Measurements from ENCODE around the gene EDC4. TPM values are rescaled to one million over a fixed set of nuclear protein-coding genes. Genes with fewer than 3 reads are reported as not detected.

EDC4 gene
- total and polyA plus RNA-seq, 10 donors = 27.6 to 71.3 (median 59.4) TPM

GRCh38 chr16:67879936-67880335 lies 7.1 kb downstream of the EDC4 start:
- TF ChIP-seq POLR2AphosphoS5 (IDR thresholded peaks at IDR 0.05) = peak in 1 of 3 donors; percentile 31
- TF ChIP-seq CTCF (IDR thresholded peaks at IDR 0.05 in 8 of 11, conservative IDR thresholded peaks at IDR 0.05 in 3 of 11) = no peak
- no peak for TF ChIP-seq POLR2A (IDR thresholded peaks at IDR 0.05)
- Histone ChIP-seq H3K4me1 (peaks cover 8 to 35% (median 20%) of the 10 kb centered on the region in 6 donors), H3K36me3 (peaks cover 7 to 96% (median 87%) of the 10 kb centered on the region in 6 donors), H3K4me3 (no peak overlapping the region), H3K27me3 (replicated peaks in 1 of 7) (no peaks in the 10 kb centered on the region), H3K9me3 (no peaks in the 10 kb centered on the region), H3K27ac (no peak overlapping the region)
- 85 to 95% (median 90%) methylated on average over 3 to 5 of the region's 5 CpGs for WGBS, 5 donors
- intact Hi-C loops (cut with DNase I; ENCODE audit: low total_unique reads) = no loop called here
- no peak for DNase-seq

DNA sequence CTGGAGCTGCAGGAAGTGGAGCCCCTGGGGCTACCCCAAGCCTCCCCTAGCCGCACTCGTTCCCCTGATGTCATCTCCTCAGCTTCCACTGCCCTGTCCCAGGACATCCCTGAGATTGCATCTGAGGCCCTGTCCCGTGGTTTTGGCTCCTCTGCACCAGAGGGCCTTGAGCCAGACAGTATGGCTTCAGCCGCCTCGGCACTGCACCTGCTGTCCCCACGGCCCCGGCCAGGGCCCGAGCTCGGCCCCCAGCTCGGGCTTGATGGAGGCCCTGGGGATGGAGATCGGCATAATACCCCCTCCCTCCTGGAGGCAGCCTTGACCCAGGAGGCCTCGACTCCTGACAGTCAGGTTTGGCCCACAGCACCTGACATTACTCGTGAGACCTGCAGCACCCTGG lies 7.7 kb downstream of the EDC4 start:
- Histone ChIP-seq H3K27ac (no peak overlapping the region), H3K36me3 (peaks cover 7 to 100% (median 94%) of the 10 kb centered on the region in 6 donors), H3K9me3 (no peaks in the 10 kb centered on the region), H3K4me1 (peaks cover 3 to 28% (median 14%) of the 10 kb centered on the region in 6 donors), H3K27me3 (replicated peaks in 1 of 7) (no peaks in the 10 kb centered on the region), H3K4me3 (no peak overlapping the region)
- TF ChIP-seq CTCF (IDR thresholded peaks at IDR 0.05 in 8 of 11, conservative IDR thresholded peaks at IDR 0.05 in 3 of 11) (no peak), POLR2AphosphoS5 (IDR thresholded peaks at IDR 0.05) (no peak), POLR2A (IDR thresholded peaks at IDR 0.05) (no peak)
- DNase-seq = no peak
- 93 to 96% (median 94%) methylated on average over 13 of the region's 13 CpGs for WGBS, 5 donors
- intact Hi-C loops (cut with DNase I; ENCODE audit: low total_unique reads) = no loop called here

- Histone ChIP-seq H3K4me3 (no peak overlapping the region), H3K27ac (peak overlapping the region in 1 of 8 donors; percentile 27), H3K27me3 (replicated peaks in 1 of 7) (no peaks in the 10 kb centered on the region), H3K36me3 (peaks cover 7 to 100% (median 97%) of the 10 kb centered on the region in 6 donors), H3K4me1 (peaks cover 0 to 17% (median 4%) of the 10 kb centered on the region in 6 donors), H3K9me3 (no peaks in the 10 kb centered on the region)
- TF ChIP-seq POLR2A (IDR thresholded peaks at IDR 0.05) (no peak), POLR2AphosphoS5 (IDR thresholded peaks at IDR 0.05) (no peak), CTCF (IDR thresholded peaks at IDR 0.05 in 8 of 11, conservative IDR thresholded peaks at IDR 0.05 in 3 of 11) (no peak)
- DNase-seq = peak; percentile 69
- WGBS, 5 donors = 89 to 95% (median 91%) methylated on average over 15 to 21 of the region's 21 CpGs
- intact Hi-C loops (cut with DNase I; ENCODE audit: low total_unique reads) = no loop called here
These were observed 8.8 kb downstream of the EDC4 start for GRCh38 chr16:67881621-67882161.

DNA sequence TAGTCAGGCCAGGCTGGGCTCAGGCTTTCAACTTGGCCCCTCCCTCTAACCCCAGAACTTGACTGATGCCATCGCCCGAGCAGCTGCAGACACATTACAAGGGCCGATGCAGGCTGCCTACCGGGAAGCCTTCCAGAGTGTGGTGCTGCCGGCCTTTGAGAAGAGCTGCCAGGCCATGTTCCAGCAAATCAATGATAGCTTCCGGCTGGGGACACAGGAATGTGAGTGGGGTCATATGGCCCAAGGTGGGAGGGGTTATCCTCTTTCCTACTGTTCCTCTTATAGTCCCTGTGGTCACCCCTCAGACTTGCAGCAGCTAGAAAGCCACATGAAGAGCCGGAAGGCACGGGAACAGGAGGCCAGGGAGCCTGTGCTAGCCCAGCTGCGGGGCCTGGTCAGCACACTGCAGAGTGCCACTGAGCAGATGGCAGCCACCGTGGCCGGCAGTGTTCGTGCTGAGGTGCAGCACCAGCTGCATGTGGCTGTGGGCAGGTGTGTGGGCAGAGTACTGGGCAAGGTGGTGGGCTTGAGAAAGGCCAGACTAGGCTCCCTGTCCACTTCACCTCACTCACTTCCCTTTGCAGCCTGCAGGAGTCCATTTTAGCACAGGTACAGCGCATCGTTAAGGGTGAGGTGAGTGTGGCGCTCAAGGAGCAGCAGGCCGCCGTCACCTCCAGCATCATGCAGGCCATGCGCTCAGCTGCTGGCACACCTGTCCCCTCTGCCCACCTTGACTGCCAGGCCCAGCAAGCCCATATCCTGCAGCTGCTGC lies 9.7 kb downstream of the EDC4 start:
- intact Hi-C loops (cut with DNase I; ENCODE audit: low total_unique reads) = no loop called here
- TF ChIP-seq CTCF (IDR thresholded peaks at IDR 0.05 in 8 of 11, conservative IDR thresholded peaks at IDR 0.05 in 3 of 11) (peak in 1 of 11 experiments; percentile 20), POLR2A (IDR thresholded peaks at IDR 0.05) (no peak), POLR2AphosphoS5 (IDR thresholded peaks at IDR 0.05) (peak in 1 of 3 donors; percentile 43)
- Histone ChIP-seq H3K4me3 (no peak overlapping the region), H3K4me1 (peaks cover 0 to 12% (median 3%) of the 10 kb centered on the region in 6 donors), H3K27me3 (replicated peaks in 1 of 7) (no peaks in the 10 kb centered on the region), H3K36me3 (peaks cover 2 to 100% (median 90%) of the 10 kb centered on the region in 6 donors), H3K9me3 (no peaks in the 10 kb centered on the region), H3K27ac (peak overlapping the region in 1 of 8 donors; percentile 27)
- peak; percentile 73 for DNase-seq
- 75 to 91% (median 84%) methylated on average over 18 of the region's 18 CpGs for WGBS, 5 donors

All from spleen (tissue), 11 donors.